K562 (cell line): Measurements from ENCODE around the gene GSTO2. TPM values are rescaled to one million over a fixed set of nuclear protein-coding genes. Genes with fewer than 3 reads are reported as not detected.

Experiments used
- ATAC-seq: fragments of 200-7000 bp; cut with Tn5 transposase; 3 replicates; pipeline ENCODE4 v1.9.1; 2020; ENCODE audit warnings: moderate library complexity
- BruUV-seq: library from RNA; stranded (reverse); fragments of 400-500 nt; replicated peaks from 2 replicates; lab custom pipeline; 2021; lab: Mats Ljungman, UMichigan
- CTCF ChIA-PET: fragments of 300-600 bp; formaldehyde crosslinking; extraction: SDS; loops from one replicate; lab custom pipeline; 2021; ENCODE audit warnings: low intra/inter-chr PET ratio; lab: Yijun Ruan, JAX
- POLR2A ChIA-PET: fragments of 300-600, 350-650 bp; sonication (Branson Sonifier 250); formaldehyde crosslinking; extraction: SDS; loops from one replicate; lab custom pipeline; 2021; ENCODE audit warnings: antibody characterized with exemption, inconsistent platforms; lab: Yijun Ruan, JAX
- DNase-seq, 4 experiments: peaks; one replicate each; pipeline versions ENCODE4 v3.0.0 to v3.0.0-alpha.2; 2011 to 2018; ENCODE audit warnings: low spot score in 3 of 4, mixed read lengths in 3 of 4; ENCODE audit errors: extremely low read depth in 1 of 4
- FAIRE-seq: peaks from 2 replicates; lab custom pipeline; 2011; peaks lifted over from hg19 to GRCh38; lab: Jason Lieb, UNC
- H2AFZ ChIP-seq: 2 replicates; pipeline ENCODE4 v1.6.0; 2011; ENCODE audit warnings: low read depth, low read length, control low read depth, inconsistent platforms
- H3K27ac ChIP-seq: fragments of 200-600 bp; 3 replicates; pipeline ENCODE4 v1.8.0; 2011; ENCODE audit warnings: low read depth, mild to moderate bottlenecking, control low read depth, inconsistent platforms, low read length, moderate library complexity, mixed read lengths; ENCODE audit errors: extremely low read depth
- H3K27me3 ChIP-seq, 2 experiments: fragments of 300-600 bp in 1 of 2; 2 replicates in 1 of 2; 3 replicates in 1 of 2; pipeline versions ENCODE4 v1.6.0 to v1.8.0; 2011; ENCODE audit warnings: inconsistent platforms in 2 of 2, low read length in 2 of 2, mild to moderate bottlenecking in 1 of 2, mixed read lengths in 1 of 2, moderate library complexity in 1 of 2; ENCODE audit not compliant: control insufficient read depth in 2 of 2, insufficient read depth in 2 of 2
- H3K36me3 ChIP-seq: fragments of 300-600 bp; 3 replicates; pipeline ENCODE4 v1.8.0; 2011; ENCODE audit warnings: mild to moderate bottlenecking, low read length, inconsistent platforms; ENCODE audit not compliant: control insufficient read depth, insufficient read depth
- H3K4me1 ChIP-seq, 2 experiments: fragments of 200-600 bp in 1 of 2; replicated peaks in 1 of 2; 2 replicates in 1 of 2; 3 replicates in 1 of 2; pipeline versions ENCODE4 v1.5.1 to v1.8.0; 2011; ENCODE audit warnings: inconsistent platforms in 2 of 2, low read length in 2 of 2, mild to moderate bottlenecking in 1 of 2, mixed read lengths in 1 of 2, moderate library complexity in 1 of 2; ENCODE audit not compliant: control insufficient read depth in 2 of 2, insufficient read depth in 2 of 2
- H3K4me2 ChIP-seq: 2 replicates; pipeline ENCODE4 v1.6.1; 2011; ENCODE audit warnings: low read length, control low read depth, inconsistent platforms, mixed read lengths; ENCODE audit not compliant: insufficient read depth
- H3K4me3 ChIP-seq: fragments of 200-600 bp; sonication (generic), shearing (Covaris generic); 2 replicates; pipeline ENCODE4 v1.5.1; 2016; ENCODE audit warnings: control low read depth, inconsistent platforms
- H3K79me2 ChIP-seq: fragments of 200-600 bp; 3 replicates; pipeline ENCODE4 v1.8.0; 2011; ENCODE audit warnings: low read length, inconsistent platforms; ENCODE audit not compliant: control insufficient read depth, insufficient read depth
- H3K9ac ChIP-seq, 2 experiments: 2 replicates each; pipeline versions ENCODE4 v1.6.0 to v1.6.1; 2011; ENCODE audit warnings: low read depth in 2 of 2, low read length in 2 of 2, control low read depth in 1 of 2, inconsistent platforms in 1 of 2, mild to moderate bottlenecking in 1 of 2, mixed read lengths in 1 of 2; ENCODE audit not compliant: insufficient read depth in 1 of 2
- H3K9me1 ChIP-seq: one replicate; pipeline ENCODE4 v1.6.0; 2011; ENCODE audit warnings: inconsistent platforms, mild to moderate bottlenecking, low read length, moderate library complexity; ENCODE audit not compliant: control insufficient read depth, insufficient read depth
- H3K9me3 ChIP-seq: replicated peaks from 2 replicates; pipeline ENCODE4 v1.5.1; 2011; ENCODE audit warnings: low read depth, low read length, inconsistent platforms; ENCODE audit not compliant: control insufficient read depth, insufficient read depth
- H4K20me1 ChIP-seq: replicated peaks from 2 replicates; pipeline ENCODE4 v1.6.1; 2011; ENCODE audit warnings: low read length, inconsistent platforms, mixed read lengths; ENCODE audit not compliant: control insufficient read depth, insufficient read depth
- FOSL1 ChIP-seq: fragments of 200-800 bp; sonication (Bioruptor generic); conservative IDR thresholded peaks from 2 replicates; pipeline ENCODE4 v1.6.1; 2016; ENCODE audit warnings: missing genetic modification characterization, missing compliant biosample characterization
- WGBS: fragments of 100-300 bp; shearing (Covaris generic); methylation state at CpG from one replicate; pipeline ENCODE4 v1.1.6; 2016; ENCODE audit warnings: low coverage, mixed read lengths; ENCODE audit not compliant: insufficient coverage; ENCODE audit errors: missing lambda C conversion rate; 5-methylcytosine and 5-hydroxymethylcytosine counted together
- in situ Hi-C: fragments of 300-500 bp; cut with MboI; formaldehyde crosslinking; loops from 4 replicates; pipeline ENCODE4 v1.15.0; 2018; ENCODE audit warnings: inconsistent platforms, mixed read lengths
- intact Hi-C: fragments of 100-400 bp; cut with micrococcal nuclease; formaldehyde crosslinking; loops from 2 replicates; pipeline ENCODE4 v1.14.2; 2022
- polyA plus RNA-seq, 8 experiments: library from polyadenylated mRNA; depleted of rRNA in 4 of 8; stranded (reverse) in 5 of 8; unstranded in 3 of 8; fragments of >200 nt; fragmentation: Nextera tagmentation in 2 of 8; fragmentation: Illumina TruSeq in 1 of 8; extraction: Ambion mirVana in 2 of 8; extraction: Trizol in 1 of 8; gene quantifications; 2 replicates each; pipeline versions ENCODE4 v1.2.1 to v1.2.3, GENCODE V29; 2011 to 2014; ENCODE audit warnings: inconsistent platforms in 1 of 8, missing spikeins in 1 of 8
- total RNA-seq, 7 experiments: library from RNA; depleted of rRNA in 6 of 7; stranded (reverse); fragments of >200 nt in 6 of 7; fragmentation: Illumina TruSeq in 2 of 7; extraction: Trizol in 2 of 7; gene quantifications; 2 replicates each; pipeline versions ENCODE4 v1.2.1 to v1.2.3, GENCODE V29; 2011 to 2021; ENCODE audit warnings: low replicate concordance in 1 of 7
- TF ChIP-seq, protein P1 (sequence below): fragments of 450-650 bp; formaldehyde crosslinking; IDR thresholded peaks from 2 replicates; pipeline ENCODE4 v1.4.0; 2022; ENCODE audit warnings: missing genetic modification characterization
- TF ChIP-seq, protein P2 (sequence below): sonication (generic); formaldehyde crosslinking; IDR thresholded peaks from 2 replicates; pipeline ENCODE4 v1.5.0; 2020; ENCODE audit warnings: missing genetic modification reagents

The GSTO2 gene
- total and polyA plus RNA-seq, 9 of the 15 experiments (the other 6 are each of a cell fraction or from before 2014, with no cell fraction given): 0.18 to 1.8 (median 0.90) TPM

- in situ Hi-C loops (no loop called here), intact Hi-C loops (no loop called here)
- Histone ChIP-seq H2AFZ (no peak overlapping the region), H3K4me1 (no peaks in the 10 kb centered on the region; a peak in 2 of 5 replicates), H3K9me1 (peaks cover 5% of the 10 kb centered on the region), H3K9me3 (no peaks in the 10 kb centered on the region), H3K27me3 (no peaks in the 10 kb centered on the region), H3K9ac (no peak overlapping the region), H3K4me2 (no peak overlapping the region), H4K20me1 (peaks cover 61% of the 10 kb centered on the region), H3K27ac (no peak overlapping the region), H3K36me3 (peaks cover 82% of the 10 kb centered on the region; the same call in 2 of the 3 replicates), H3K4me3 (no peak overlapping the region), H3K79me2 (peaks cover 96% of the 10 kb centered on the region)
- POLR2A ChIA-PET: interaction anchor here (0.7 to 2.5 kb wide), 3 partner anchors 9 to 14 kb away, joined by 3 to 13 read pairs (median 4); no protein-coding TSS in a partner anchor
- CTCF ChIA-PET: no interaction called here
- WGBS: 74% methylated on average over 6 of the region's 6 CpGs
- ATAC-seq: no peak
- no TSS peak for BruUV-seq
- no peak for DNase-seq
- TF ChIP-seq, protein P1, sequence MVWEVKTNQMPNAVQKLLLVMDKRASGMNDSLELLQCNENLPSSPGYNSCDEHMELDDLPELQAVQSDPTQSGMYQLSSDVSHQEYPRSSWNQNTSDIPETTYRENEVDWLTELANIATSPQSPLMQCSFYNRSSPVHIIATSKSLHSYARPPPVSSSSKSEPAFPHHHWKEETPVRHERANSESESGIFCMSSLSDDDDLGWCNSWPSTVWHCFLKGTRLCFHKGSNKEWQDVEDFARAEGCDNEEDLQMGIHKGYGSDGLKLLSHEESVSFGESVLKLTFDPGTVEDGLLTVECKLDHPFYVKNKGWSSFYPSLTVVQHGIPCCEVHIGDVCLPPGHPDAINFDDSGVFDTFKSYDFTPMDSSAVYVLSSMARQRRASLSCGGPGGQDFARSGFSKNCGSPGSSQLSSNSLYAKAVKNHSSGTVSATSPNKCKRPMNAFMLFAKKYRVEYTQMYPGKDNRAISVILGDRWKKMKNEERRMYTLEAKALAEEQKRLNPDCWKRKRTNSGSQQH: no peak
- TF ChIP-seq FOSL1: no peak
- TF ChIP-seq, protein P2, sequence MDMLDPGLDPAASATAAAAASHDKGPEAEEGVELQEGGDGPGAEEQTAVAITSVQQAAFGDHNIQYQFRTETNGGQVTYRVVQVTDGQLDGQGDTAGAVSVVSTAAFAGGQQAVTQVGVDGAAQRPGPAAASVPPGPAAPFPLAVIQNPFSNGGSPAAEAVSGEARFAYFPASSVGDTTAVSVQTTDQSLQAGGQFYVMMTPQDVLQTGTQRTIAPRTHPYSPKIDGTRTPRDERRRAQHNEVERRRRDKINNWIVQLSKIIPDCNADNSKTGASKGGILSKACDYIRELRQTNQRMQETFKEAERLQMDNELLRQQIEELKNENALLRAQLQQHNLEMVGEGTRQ (CRISPR knock-in tag): no peak
- FAIRE-seq: no peak
Observed at GRCh38 chr10:104317269-104317710, 48.3 kb downstream of the GSTO2 start.
